HG03571 (cell line): ENCODE results near the gene SELE.
"Not testable (repeated sequence)": the region's sequence is repeated elsewhere in the genome, so short reads cannot be mapped to it uniquely, and the experiment has no call there.

Source experiments
- ATAC-seq: cut with Tn5 transposase; IDR thresholded peaks from one replicate; pipeline ENCODE4 v1.9.1; 2021; ENCODE audit not compliant: unreplicated experiment

The SELE gene

GRCh38 chr1:169725930-169726329 lies 7.9 kb downstream of the SELE start:
- no peak for ATAC-seq

- no peak for ATAC-seq
These were observed 9.7 kb downstream of the SELE start for GRCh38 chr1:169724168-169724567.

GRCh38 chr1:169723763-169724162 lies 10.1 kb downstream of the SELE start:
- no peak for ATAC-seq

DNA sequence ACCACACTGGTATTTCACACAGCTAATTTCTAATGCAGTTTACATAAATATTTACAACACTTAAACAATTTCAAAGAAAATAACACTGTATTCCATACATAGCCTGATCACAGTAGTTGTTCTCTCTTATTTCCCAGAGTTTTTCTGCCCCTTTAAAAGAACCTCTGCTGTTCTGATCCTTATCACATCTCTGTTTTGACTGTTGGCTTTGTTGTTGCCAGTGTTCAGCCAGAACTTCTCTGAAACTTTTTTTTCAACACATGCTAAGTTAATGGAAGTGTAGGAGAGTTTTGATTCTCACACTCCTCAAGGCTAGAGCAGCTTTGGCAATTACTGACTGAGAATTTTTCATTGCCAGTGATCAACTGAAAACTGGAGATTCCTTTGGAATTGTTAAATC lies 11.1 kb downstream of the SELE start:
- no peak for ATAC-seq

- ATAC-seq = not testable (repeated sequence)
These were observed 18.8 kb downstream of the SELE start for GRCh38 chr1:169715100-169715499.

DNA sequence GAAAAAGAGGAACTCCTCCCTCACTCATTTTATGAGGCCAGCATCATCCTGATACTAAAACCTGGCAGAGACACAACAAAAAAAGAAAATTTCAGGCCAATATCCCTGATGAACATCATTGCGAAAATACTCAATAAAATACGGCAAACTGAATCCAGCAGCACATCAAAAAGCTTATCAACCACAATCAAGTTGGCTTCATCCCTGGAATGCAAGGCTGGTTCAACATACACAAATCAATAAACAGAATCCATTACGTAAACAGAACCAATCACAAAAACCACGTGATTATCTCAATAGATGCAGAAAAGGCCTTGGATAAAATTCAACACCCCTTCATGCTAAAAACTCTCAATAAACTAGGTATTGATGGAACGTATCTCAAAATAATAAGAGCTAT lies 20.8 kb downstream of the SELE start:
- ATAC-seq = not testable (repeated sequence)

- ATAC-seq = no peak
These were observed 21.6 kb downstream of the SELE start for GRCh38 chr1:169712309-169712631.

GRCh38 chr1:169711469-169712308 lies 22.2 kb downstream of the SELE start, which contains the start of gene SELL:
TSS of gene SELL (minus strand) at chr1:169711620. CDS start at chr1:169711498, 122 bp downstream.
- peak; percentile 76 for ATAC-seq

- no peak for ATAC-seq
These were observed 25.2 kb downstream of the SELE start for GRCh38 chr1:169708647-169709046.

DNA sequence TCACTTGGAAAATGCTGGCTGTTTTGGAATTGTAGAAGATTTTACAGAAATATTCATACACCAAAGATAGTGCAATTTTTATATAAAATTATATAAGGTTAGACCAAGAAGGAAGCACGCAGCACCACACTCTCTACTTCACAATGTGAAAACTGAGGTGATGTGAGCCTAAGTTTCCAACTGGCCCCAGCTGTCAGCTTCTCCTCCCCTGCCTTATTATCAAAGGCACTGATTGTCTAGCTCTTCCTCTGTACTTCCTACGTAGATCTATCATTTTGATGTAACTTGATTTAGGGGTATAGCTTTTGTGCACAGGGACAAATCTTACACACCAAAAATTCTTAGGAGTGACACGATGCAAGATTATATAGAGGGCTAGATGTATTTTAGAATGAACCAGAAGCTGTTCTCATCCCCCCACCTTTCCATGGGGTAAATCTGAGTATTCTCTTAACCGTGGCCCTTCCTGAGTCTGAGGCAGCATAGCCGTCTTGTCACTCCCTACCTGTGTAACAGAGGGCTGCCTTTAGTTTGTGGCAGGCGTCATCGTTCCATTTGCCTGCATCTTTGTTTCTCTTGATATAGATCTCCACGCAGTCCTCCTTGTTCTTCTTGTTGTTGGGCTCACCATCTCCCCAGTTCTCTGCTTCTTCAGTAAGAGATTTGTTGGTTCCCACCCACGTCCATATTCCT lies 25.8 kb downstream of the SELE start:
- no peak for ATAC-seq

GRCh38 chr1:169704797-169705196 lies 29.1 kb downstream of the SELE start:
- ATAC-seq = no peak

GRCh38 chr1:169701261-169702005 lies 32.4 kb downstream of the SELE start:
- no peak for ATAC-seq

- ATAC-seq = no peak
These were observed 34.2 kb downstream of the SELE start for GRCh38 chr1:169699707-169700106.

GRCh38 chr1:169698976-169699375 lies 34.9 kb downstream of the SELE start:
- ATAC-seq = no peak

DNA sequence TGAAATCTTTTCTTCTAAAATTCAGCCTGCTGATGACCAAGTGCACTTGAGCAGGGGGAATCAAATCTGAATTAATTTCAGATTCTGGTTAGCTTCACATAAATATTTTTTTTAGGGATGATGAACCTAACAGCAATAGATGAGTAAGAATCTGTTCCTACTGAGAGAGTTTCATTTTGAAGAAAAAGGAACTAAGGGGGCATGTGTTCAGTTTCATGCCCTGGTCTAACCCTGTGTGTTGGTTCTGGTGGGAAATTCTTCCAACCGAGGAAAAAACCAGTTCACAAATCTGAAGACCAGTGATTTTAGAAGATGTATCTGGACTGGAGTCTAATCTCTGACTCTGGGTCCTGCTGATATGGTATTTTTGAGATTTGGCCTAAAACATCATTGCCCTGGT lies 36.1 kb downstream of the SELE start:
- peak; percentile 44 for ATAC-seq

- ATAC-seq = no peak
These were observed 37.4 kb downstream of the SELE start for GRCh38 chr1:169696273-169697100.

GRCh38 chr1:169694304-169695075 lies 39.4 kb downstream of the SELE start:
- peak; percentile 34 for ATAC-seq

DNA sequence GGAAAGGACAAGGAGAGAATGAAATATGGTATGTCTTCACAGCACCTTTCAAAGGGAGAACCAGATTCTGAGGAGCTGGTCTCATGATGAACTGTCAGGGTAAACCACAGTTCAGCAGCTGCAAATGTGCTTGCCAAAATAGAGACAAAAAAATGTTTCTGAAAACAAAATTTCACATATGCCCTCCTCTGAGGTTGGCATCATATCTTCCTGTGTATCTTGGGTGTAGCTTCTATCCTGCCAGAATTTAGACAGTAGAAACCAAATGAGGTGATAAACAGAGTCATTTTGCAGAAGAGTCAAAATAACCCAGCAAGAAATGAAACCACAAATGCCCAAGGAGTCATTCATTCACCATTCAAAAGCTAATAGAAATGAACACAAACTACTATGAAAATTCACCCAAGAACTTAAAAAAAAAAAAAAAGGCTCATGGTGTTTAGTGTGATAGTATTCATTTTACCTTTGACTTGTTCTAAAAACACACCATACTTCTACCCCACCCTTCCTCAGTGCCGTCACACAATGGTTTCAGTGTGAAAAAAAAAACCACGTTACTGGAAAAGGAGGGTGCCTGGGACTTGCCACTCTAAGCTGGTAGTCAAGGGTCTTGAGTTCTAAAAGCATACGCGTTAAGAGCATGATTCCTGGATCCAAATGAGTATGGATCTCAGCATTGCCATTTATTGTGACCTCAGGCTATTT lies 41.0 kb downstream of the SELE start:
- no peak for ATAC-seq

DNA sequence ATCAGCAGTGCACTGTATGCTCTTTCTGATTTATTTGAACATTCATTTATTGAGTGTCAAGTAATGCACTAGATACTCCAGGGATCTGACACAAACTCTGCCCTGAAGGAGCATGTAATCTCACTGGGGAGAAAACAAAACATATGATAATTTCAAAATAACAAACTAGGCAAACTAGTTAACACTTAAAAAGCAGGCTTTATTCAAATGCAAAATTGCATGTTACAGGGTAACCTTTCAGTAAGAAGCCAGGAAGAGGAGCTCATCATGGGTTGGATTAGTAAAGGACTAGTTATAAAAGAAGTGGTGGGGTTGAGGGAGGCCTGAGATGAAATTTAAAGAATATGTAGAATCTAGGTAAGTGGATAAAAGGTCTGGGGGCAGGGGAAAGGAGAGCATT lies 43.4 kb downstream of the SELE start:
- ATAC-seq = no peak
